ENCODE measurements around the gene ADAM12.

GRCh38 chr10:126177417-126178030 is 210.8 kb downstream of the ADAM12 start:
- no peak for TF ChIP-seq ESRRG (CRISPR knock-in tag; IDR thresholded peaks at IDR 0.05)
- TF ChIP-seq PATZ1 (CRISPR knock-in tag; IDR thresholded peaks at IDR 0.05; ENCODE audit: borderline replicate concordance), result no peak
- no peak for TF ChIP-seq ZFP3 (CRISPR knock-in tag; IDR thresholded peaks at IDR 0.05)
- no peak for TF ChIP-seq TSHZ2 (CRISPR knock-in tag; IDR thresholded peaks at IDR 0.05)
- TF ChIP-seq ZNF70 (CRISPR knock-in tag; IDR thresholded peaks at IDR 0.05), result no peak
- TF ChIP-seq ZC3H10 (CRISPR knock-in tag; IDR thresholded peaks at IDR 0.05), result no peak
- TF ChIP-seq ZNF8 (CRISPR knock-in tag; IDR thresholded peaks at IDR 0.05), result no peak
- no peak for TF ChIP-seq ISL1 (CRISPR knock-in tag; IDR thresholded peaks at IDR 0.05)
- TF ChIP-seq ARNTL (CRISPR knock-in tag; IDR thresholded peaks at IDR 0.05; ENCODE audit: borderline replicate concordance, low read depth), result no peak
- no peak for TF ChIP-seq RARB (CRISPR knock-in tag; IDR thresholded peaks at IDR 0.05)
- no peak for TF ChIP-seq BACH2 (CRISPR knock-in tag; IDR thresholded peaks at IDR 0.05; ENCODE audit: borderline replicate concordance)
